ENCODE results near the gene CNTN4.

The CNTN4 gene

DNA sequence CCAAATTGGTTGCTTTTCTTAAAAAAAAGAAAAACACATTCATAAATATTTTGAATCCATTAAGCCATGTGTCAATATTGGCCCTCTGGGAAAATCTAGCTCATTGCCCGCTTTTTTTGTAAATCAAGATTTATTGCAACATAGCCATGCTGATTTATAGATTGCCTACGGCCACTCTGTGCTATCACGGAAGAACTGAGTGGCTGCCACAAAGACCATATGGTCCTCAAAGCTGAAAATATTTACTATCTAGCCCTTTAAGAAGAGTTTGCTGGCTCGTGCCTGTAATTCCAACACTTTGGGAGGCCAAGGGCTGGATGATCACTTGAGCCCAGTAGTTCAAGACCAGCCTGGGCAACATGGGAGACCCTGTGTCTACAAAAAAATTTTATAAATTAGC lies 965.6 kb downstream of the CNTN4 start:
- DNase-seq (ENCODE audit: low read depth) = no peak

- no peak for DNase-seq (ENCODE audit: low read depth)
Observed at GRCh38 chr3:3065876-3066275, 967.2 kb downstream of the CNTN4 start.

DNA sequence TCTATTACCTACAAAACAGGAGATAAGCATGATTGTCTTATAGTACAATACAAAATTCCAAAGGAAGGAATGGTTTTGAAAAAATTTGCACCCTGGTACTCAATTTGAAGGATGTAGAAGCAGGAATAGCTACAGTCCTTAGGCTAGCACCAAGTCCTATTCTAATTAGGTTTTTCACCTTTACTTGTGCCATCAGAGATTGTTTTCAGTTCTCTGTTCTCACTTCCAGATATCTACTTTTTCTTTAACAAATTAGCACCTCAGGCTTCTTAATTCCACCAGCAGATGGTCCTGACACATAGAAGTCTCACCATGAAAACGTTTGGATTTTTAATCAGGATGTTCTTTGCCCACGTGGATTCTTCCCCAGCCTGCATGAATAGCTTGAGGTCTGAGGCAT lies 967.7 kb downstream of the CNTN4 start:
- no peak for DNase-seq (ENCODE audit: low read depth)

DNA sequence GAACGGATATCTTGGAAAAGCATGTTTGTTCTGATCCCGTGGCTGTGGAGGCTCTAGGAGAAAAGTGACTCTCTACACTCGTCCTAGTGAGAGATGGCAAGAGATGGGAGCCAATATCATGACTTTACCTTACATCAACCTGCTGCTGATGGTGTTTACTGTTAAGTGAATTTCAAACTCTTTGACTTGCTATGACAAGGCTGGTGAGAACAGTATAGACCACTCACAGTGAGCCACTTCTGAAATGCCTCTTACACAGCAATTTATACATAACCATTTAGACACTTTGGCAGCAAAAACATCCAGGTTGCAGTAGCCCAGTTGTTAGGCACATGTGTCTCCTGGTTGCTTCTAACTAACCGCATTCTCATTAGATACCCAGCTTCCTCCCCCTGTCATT lies 968.2 kb downstream of the CNTN4 start:
- no peak for DNase-seq (ENCODE audit: low read depth)

DNA sequence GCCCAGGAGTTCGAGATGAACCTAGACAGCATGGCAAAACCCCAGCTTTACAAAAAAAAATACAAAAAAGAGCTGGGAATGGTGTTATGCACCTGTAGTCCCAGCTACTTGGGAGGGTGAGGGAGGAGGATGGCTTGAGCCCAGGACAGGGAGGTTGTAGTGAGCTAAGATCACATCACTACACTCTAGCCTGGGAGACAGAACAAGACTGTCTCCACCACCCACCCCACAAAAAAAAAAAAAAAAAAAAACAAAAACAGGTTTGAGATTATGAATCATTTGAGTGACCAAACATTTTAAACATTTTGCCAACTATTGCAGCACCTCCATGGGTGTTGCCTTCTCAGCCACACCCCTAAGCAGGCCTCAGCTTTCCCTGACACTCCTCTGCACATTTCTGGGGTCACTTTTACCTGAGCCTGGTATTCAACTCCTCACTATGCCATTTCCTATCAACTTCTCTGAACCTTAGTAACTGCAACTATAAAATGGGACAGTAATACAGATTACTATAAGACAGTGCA lies 969.8 kb downstream of the CNTN4 start:
- DNase-seq (ENCODE audit: low read depth) = no peak

GRCh38 chr3:3069723-3070122 lies 971.1 kb downstream of the CNTN4 start:
- DNase-seq (ENCODE audit: low read depth) = no peak

DNA sequence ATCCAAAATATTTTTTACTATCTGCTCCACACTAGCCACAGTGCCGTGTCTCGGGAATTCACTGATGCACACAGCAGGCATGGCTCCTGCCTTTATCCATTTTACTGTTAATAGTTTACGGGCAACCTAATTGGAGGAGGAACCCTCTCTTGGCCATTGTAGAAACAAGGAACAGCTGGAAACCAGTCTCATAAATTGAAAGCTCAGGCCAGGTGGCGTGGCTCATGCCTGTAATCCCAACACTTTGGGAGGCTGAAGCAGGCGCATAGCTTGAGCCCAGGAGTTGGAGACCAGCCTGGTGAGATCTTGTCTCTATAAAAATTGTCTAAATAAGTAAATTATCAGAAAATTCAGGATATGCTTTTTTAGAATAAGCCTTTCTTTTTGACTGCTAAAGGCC lies 972.5 kb downstream of the CNTN4 start:
- DNase-seq (ENCODE audit: low read depth) = no peak

- DNase-seq (ENCODE audit: low read depth) = no peak
Observed at GRCh38 chr3:3074551-3075257, 976.0 kb downstream of the CNTN4 start.

GRCh38 chr3:3080309-3080708 lies 981.6 kb downstream of the CNTN4 start:
- no peak for DNase-seq (ENCODE audit: low read depth)

GRCh38 chr3:3081381-3082233 lies 982.9 kb downstream of the CNTN4 start:
- no peak for DNase-seq (ENCODE audit: low read depth)

DNA sequence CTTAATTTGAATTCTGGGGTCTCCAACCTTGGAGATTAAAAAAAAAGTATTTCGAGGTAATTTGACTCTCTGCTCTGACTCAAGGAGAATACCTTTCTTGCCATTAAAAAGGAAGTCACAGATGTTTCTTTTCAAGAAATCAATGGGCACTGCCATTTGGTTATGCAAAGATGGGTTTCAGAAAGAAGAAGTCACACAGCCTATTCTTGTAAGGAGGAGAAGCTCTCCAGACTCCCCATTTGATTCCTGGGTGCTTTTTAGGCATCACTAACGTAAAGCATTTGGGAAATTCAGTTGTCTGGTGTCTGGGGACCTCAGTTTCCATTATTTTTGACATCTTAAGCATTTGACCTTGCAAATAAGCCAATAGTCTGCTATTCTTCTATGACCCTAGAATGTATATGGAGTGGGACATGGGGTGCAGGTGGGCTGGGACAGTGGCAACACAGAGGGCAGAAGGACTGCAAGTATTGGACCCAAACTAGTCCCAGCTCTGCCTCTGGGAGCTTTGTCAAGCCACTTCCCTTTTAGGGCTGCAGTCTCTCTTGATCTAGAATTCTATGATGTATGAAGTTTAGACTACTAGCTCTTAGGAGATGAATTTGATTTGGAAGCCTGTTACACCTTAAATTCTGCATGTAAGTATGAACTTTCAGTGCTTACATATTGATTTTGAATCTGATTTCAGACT lies 983.7 kb downstream of the CNTN4 start:
- no peak for DNase-seq (ENCODE audit: low read depth)

- no peak for DNase-seq (ENCODE audit: low read depth)
Observed at GRCh38 chr3:3084890-3085289, 986.2 kb downstream of the CNTN4 start.

DNA sequence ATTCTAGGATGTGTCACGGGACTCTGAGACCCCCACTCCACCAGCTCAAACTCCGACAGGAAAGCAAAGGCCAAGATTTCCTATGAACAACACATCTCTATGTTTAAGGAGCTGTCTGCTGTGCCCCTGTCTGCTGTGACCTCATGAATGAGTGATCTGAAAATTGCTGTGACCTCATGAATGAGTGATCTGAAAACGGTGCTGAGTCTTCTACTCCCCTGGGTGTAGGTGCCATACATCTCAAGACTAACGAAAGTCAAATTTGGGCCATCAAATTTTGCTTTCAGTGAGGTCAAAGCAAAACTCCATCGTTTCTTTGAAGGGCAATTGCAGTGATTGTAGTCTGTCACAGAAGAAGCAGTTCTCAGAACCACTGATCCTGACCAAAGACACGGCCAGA lies 987.1 kb downstream of the CNTN4 start:
- no peak for DNase-seq (ENCODE audit: low read depth)

- no peak for DNase-seq (ENCODE audit: low read depth)
Observed at GRCh38 chr3:3086239-3086638, 987.6 kb downstream of the CNTN4 start.

GRCh38 chr3:3087279-3087678 lies 988.6 kb downstream of the CNTN4 start:
- DNase-seq (ENCODE audit: low read depth) = no peak

DNA sequence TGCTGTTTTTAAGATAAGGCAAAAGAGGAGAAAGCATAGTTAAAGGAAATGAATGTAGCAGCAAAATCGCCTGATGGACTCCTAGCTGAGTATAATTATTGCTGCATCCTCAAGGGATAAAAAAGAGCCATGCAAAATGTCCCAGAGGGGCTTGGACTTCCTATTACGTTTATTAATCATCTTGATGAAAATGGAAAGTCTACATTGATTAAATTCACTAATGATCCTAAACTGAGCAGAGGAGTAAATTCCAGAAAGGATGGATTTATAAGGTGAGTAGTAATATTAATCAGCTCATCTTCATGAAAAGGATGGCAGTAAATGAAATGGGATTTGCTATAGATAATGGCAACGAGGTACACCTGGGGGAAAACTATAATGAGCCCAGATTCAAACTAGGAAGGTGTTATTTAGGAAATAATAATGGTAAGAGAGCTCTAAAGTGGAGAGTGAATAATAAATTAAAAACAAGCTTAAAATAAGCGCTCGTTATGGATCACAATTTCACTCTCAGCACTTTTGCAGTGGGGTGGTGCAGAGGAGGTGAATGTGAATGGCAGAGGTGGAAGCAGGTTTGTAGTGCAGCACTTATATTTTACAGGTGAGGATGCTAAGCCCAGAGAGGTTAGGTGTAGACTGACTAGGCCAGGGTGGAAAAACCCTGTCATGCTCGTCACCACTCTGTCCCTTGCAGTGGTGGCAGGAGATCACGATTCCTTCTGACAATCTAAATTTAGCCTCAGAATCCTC lies 989.2 kb downstream of the CNTN4 start:
- DNase-seq (ENCODE audit: low read depth) = no peak

GRCh38 chr3:3089017-3089416 lies 990.4 kb downstream of the CNTN4 start:
- DNase-seq (ENCODE audit: low read depth) = no peak

DNA sequence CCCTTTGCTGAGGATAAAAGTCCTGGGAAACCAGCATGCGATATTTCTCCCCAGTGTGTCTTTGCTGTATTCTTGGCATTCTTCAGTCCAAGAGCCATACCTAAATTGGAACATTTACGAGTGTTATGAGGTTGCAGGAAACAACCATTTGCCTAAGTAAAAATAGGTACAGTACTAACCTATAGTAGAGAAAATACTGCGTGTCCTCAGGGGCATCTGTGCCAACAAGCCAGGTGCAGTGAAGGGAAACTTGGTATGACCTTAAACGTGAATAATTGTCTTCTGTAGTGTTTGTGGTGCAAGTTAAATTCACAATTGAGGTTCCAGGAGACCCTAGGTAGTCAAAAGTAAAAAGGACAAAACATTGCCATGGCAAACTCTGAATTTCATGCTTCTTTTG lies 999.3 kb downstream of the CNTN4 start:
- DNase-seq (ENCODE audit: low read depth) = no peak

DNA sequence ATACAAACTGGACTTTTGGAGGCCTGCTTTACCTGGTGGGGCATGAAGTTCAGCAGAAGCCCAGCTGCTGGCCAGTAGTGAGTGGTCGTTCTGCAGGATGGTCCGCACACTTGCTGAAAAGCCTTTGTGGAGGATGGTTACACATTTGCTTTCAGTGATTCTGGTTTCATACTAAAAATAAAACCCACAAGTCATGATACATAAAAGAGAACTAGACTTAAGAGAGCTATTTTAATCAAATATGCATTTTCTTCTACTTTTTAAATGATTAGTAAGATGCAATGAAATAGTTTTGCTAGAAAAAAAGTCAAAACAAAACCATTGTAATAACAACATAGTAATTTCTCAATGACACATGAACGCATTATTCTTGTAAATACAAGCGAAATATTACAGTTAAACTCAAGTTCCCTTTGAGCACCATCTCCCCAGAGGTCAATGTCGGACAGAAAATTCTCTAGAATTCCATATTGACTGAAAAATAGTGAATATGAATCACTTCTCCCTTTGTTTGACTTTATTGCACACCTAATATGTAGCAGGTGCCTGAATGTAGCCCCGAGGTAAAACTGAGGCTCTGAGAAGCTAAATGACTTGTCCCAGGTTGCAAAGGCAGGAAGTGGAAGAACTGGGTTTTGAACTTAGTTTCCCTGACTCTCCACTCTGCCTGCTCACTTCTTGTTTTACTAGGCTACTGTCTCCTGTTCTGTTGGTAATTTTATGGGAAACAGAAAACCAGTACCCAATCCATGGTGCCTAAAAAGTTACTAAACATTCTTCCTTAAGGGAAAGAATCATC lies 1003.2 kb downstream of the CNTN4 start:
- DNase-seq (ENCODE audit: low read depth) = no peak

- no peak for DNase-seq (ENCODE audit: low read depth)
Observed at GRCh38 chr3:3102751-3103150, 1004.1 kb downstream of the CNTN4 start.

DNA sequence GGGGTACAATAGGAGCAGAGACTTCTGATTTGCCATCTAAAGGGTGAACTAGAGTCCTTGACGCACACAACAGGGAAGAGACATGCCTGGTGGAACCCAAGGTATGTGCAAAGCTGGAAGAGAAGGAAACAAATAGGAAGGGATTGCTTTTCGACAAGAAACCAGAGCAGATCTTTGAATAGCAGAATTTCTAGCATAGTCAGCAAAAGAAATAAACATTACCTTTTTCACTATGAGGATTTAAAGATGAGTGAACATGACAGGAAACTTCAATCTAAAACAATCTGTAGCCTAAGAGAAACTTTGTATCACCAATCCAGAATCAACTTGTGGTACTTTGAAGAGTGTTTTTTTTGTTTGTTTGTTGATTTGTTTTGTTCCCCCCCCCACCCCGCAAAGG lies 1006.6 kb downstream of the CNTN4 start:
- no peak for DNase-seq (ENCODE audit: low read depth)

Data from activated T-cell treated with anti-CD3 and anti-CD28 coated beads for 48 hours (primary cell).